Skin epidermis (tissue), 12 donors: ENCODE results near the gene COL4A1.

Experiments
- H3K27ac ChIP-seq, 21 experiments: fragments of 200-600 bp; sonication (generic) in 11 of 21; one replicate each; pipeline ENCODE4 v1.5.0; 2020; ENCODE audit warnings: mild to moderate bottlenecking in 3 of 21, inconsistent platforms in 2 of 21, moderate library complexity in 2 of 21
- H3K4me3 ChIP-seq, 7 experiments: fragments of 200-600 bp; sonication (generic) in 2 of 7; one replicate each; pipeline ENCODE4 v1.5.0; 2020; ENCODE audit warnings: inconsistent platforms in 2 of 7, mild to moderate bottlenecking in 2 of 7, moderate library complexity in 1 of 7

Gene COL4A1

GRCh38 chr13:110136660-110137585 lies 170.0 kb downstream of the COL4A1 start:
- peak overlapping the region in 1 of 7 experiments; percentile 58 for H3K4me3 ChIP-seq
- peak overlapping the region in 2 of 21 experiments; percentile 9 to 83 for H3K27ac ChIP-seq

- Histone ChIP-seq H3K27ac (no peak overlapping the region), H3K4me3 (no peak overlapping the region)
These were observed 170.9 kb downstream of the COL4A1 start for GRCh38 chr13:110135977-110136597.

- H3K4me3 ChIP-seq: no peak overlapping the region
These were observed 172.2 kb downstream of the COL4A1 start for GRCh38 chr13:110134801-110135200.

GRCh38 chr13:110133425-110134235 lies 173.3 kb downstream of the COL4A1 start:
- no peak overlapping the region for H3K27ac ChIP-seq
- no peak overlapping the region for H3K4me3 ChIP-seq

More at GRCh38 chr13:110134801-110135200, 172.2 kb downstream of the COL4A1 start:
- no peak overlapping the region for H3K27ac ChIP-seq

GRCh38 chr13:110132225-110132982 lies 174.6 kb downstream of the COL4A1 start:
- H3K27ac ChIP-seq: no peak overlapping the region
- no peak overlapping the region for H3K4me3 ChIP-seq

GRCh38 chr13:110131424-110131823 lies 175.5 kb downstream of the COL4A1 start:
- Histone ChIP-seq H3K27ac (no peak overlapping the region), H3K4me3 (no peak overlapping the region)

- Histone ChIP-seq H3K27ac (no peak overlapping the region), H3K4me3 (no peak overlapping the region)
These were observed 176.5 kb downstream of the COL4A1 start for GRCh38 chr13:110130431-110130830.

- H3K4me3 ChIP-seq: no peak overlapping the region
- H3K27ac ChIP-seq: no peak overlapping the region
These were observed 177.3 kb downstream of the COL4A1 start for GRCh38 chr13:110129539-110130186.

GRCh38 chr13:110129076-110129475 lies 177.9 kb downstream of the COL4A1 start:
- Histone ChIP-seq H3K4me3 (no peak overlapping the region), H3K27ac (no peak overlapping the region)

- Histone ChIP-seq H3K4me3 (no peak overlapping the region), H3K27ac (peak overlapping the region in 1 of 21 experiments; percentile 3)
These were observed 178.4 kb downstream of the COL4A1 start for GRCh38 chr13:110128546-110128945.

GRCh38 chr13:110127986-110128511 lies 178.9 kb downstream of the COL4A1 start:
- Histone ChIP-seq H3K27ac (peak overlapping the region in 1 of 21 experiments; percentile 3), H3K4me3 (no peak overlapping the region)

GRCh38 chr13:110126391-110126961 lies 180.5 kb downstream of the COL4A1 start:
- peak overlapping the region in 11 of 21 experiments; percentile 5 to 71 (median 37) for H3K27ac ChIP-seq
- H3K4me3 ChIP-seq: no peak overlapping the region

- Histone ChIP-seq H3K27ac (peak overlapping the region in 5 of 21 experiments; percentile 5 to 61 (median 37)), H3K4me3 (no peak overlapping the region)
These were observed 181.2 kb downstream of the COL4A1 start for GRCh38 chr13:110125613-110126272.

- Histone ChIP-seq H3K4me3 (no peak overlapping the region), H3K27ac (no peak overlapping the region)
These were observed 181.8 kb downstream of the COL4A1 start for GRCh38 chr13:110125157-110125556.

GRCh38 chr13:110124201-110124940 lies 182.6 kb downstream of the COL4A1 start:
- Histone ChIP-seq H3K27ac (no peak overlapping the region), H3K4me3 (no peak overlapping the region)

- Histone ChIP-seq H3K4me3 (no peak overlapping the region), H3K27ac (no peak overlapping the region)
These were observed 183.7 kb downstream of the COL4A1 start for GRCh38 chr13:110123041-110123809.
